Tibial nerve (tissue), 4 donors: Measurements from ENCODE around the gene POMT2. TPM values are rescaled to one million over a fixed set of nuclear protein-coding genes. Genes with fewer than 3 reads are reported as not detected.

Experiments
- DNase-seq, 2 donors: peaks; one replicate each; pipeline ENCODE4 v3.0.0-alpha.2; 2019; ENCODE audit warnings: low spot score in 2 of 2
- H3K27ac ChIP-seq, 4 donors: fragments of 200-600 bp; sonication (generic) in 3 of 4; one replicate each; pipeline ENCODE4 v1.5.1; 2017 to 2019; ENCODE audit warnings: mild to moderate bottlenecking in 1 of 4
- H3K27me3 ChIP-seq, 2 donors: fragments of 200-600 bp; sonication (generic) in 1 of 2; one replicate each; pipeline versions ENCODE4 v1.5.1 to v1.6.0; 2017 to 2019
- H3K36me3 ChIP-seq, 3 donors: fragments of 200-600 bp; sonication (generic); one replicate each; pipeline ENCODE4 v1.5.1; 2018 to 2019
- H3K4me1 ChIP-seq, 4 donors: fragments of 200-600 bp; sonication (generic) in 3 of 4; one replicate each; pipeline ENCODE4 v1.5.1; 2017 to 2019
- H3K4me3 ChIP-seq, 4 donors: fragments of 200-600 bp; sonication (generic) in 3 of 4; one replicate each; pipeline ENCODE4 v1.5.1; 2017 to 2019; ENCODE audit warnings: mild to moderate bottlenecking in 1 of 4, moderate library complexity in 1 of 4
- H3K9me3 ChIP-seq, 4 donors: fragments of 200-600 bp; sonication (generic) in 3 of 4; one replicate each; pipeline ENCODE4 v1.5.1; 2017 to 2019
- EP300 ChIP-seq, 2 donors: sonication (generic); formaldehyde crosslinking; IDR thresholded peaks; one replicate each; pipeline ENCODE4 v1.6.1; 2017; ENCODE audit warnings: antibody characterized with exemption in 2 of 2, mild to moderate bottlenecking in 1 of 2
- POLR2A ChIP-seq, 2 donors: fragments of 450-650 bp; IDR thresholded peaks; one replicate each; pipeline ENCODE4 v1.6.1; 2017; ENCODE audit warnings: antibody characterized with exemption in 2 of 2, mild to moderate bottlenecking in 2 of 2, moderate library complexity in 2 of 2
- WGBS, 2 donors: methylation state at CpG; one replicate each; pipeline ENCODE4 v1.1.5; 2018; 5-methylcytosine and 5-hydroxymethylcytosine counted together
- total RNA-seq, 4 donors: library from RNA; depleted of rRNA; stranded (reverse); fragments of >200 nt; gene quantifications; one replicate each; pipeline ENCODE4 v1.1.0, GENCODE V29; 2016
- TF ChIP-seq, protein P1 (sequence below), 5 experiments: fragments of 200-600 bp in 3 of 5; fragments of 450-650 bp in 2 of 5; sonication (generic) in 3 of 5; IDR thresholded peaks; one replicate each; pipeline ENCODE4 v1.5.1; 2016 to 2019; ENCODE audit warnings: antibody characterized with exemption in 5 of 5, mild to moderate bottlenecking in 3 of 5, moderate library complexity in 2 of 5

POMT2 gene
- total RNA-seq, 4 donors from 2014 or later, result 23.9 to 38.7 (median 28.9) TPM

DNA sequence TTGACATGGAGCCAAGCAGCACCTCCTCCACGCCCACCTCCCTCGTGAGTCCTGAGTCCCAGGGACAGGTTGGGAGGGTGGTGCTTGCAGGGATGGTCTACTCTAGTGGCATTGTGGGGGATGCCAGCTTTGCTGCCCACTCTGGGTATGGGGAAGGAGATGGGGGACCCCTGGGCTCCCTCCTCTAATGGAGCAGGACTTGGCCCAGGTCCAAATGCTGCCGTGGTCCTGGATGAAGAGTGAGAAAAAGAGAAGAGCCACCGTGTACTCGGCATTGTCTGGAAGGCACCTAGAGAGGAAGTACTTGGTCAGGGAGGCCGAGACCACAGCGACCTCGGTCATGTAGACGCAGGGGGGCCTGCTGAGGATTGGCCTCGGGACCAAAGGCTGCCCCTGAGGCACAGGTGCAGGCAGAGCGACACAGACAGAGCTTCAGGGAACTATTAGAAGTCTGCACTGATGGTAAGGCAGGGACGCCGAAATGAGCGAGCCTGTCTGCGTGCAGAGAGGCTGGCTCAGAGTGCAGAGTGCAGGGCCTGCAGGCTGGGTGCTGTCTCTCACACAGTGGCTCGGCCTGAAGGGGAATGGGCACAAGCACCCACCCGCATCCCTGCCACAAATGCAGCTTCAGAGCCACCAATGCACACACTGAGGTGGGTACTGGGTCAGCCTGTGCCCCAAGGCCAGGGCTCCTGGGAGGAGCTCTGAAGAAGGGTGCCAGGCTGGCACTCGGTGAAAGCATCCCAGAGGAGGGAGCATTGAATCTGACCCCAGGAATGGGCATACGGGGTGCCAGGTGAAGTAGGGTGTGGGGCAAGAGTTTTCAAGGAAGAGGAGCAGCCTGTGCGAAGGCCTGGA is 67.1 kb downstream of the POMT2 start:
- H3K27me3 ChIP-seq, result no peaks in the 10 kb centered on the region
- TF ChIP-seq, protein P1, sequence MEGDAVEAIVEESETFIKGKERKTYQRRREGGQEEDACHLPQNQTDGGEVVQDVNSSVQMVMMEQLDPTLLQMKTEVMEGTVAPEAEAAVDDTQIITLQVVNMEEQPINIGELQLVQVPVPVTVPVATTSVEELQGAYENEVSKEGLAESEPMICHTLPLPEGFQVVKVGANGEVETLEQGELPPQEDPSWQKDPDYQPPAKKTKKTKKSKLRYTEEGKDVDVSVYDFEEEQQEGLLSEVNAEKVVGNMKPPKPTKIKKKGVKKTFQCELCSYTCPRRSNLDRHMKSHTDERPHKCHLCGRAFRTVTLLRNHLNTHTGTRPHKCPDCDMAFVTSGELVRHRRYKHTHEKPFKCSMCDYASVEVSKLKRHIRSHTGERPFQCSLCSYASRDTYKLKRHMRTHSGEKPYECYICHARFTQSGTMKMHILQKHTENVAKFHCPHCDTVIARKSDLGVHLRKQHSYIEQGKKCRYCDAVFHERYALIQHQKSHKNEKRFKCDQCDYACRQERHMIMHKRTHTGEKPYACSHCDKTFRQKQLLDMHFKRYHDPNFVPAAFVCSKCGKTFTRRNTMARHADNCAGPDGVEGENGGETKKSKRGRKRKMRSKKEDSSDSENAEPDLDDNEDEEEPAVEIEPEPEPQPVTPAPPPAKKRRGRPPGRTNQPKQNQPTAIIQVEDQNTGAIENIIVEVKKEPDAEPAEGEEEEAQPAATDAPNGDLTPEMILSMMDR (IDR thresholded peaks at IDR 0.05), result no peak
- TF ChIP-seq EP300 (IDR thresholded peaks at IDR 0.05) (no peak), POLR2A (IDR thresholded peaks at IDR 0.05) (no peak)
- 67 to 77% methylated on average over 20 of the region's 20 CpGs for WGBS, 2 donors
- no peaks in the 10 kb centered on the region for H3K9me3 ChIP-seq
- H3K4me3 ChIP-seq, result no peak overlapping the region
- no peak overlapping the region for H3K27ac ChIP-seq
- no peak for DNase-seq
- H3K4me1 ChIP-seq, result no peaks in the 10 kb centered on the region
- H3K36me3 ChIP-seq, result no peaks in the 10 kb centered on the region

DNA sequence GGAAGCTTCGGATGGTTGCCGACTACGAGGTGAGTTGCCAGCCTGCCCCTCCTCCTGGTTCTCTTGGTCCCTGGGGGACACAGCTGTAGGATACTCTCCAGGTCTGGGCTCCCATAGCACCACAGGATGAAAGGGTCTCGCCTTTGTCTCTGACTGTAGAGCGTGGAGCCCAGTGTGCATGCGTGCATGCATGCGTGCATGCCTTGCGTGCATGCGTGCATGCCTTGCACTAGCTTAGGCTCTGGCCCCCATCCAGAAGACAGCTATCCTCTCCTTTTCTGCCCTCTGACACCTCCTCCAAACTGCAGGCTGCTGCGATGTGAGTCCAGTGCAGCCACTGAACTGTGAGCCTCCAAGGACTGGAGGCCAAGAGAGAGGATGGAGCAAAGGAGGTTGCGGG is 68.8 kb downstream of the POMT2 start:
- no peaks in the 10 kb centered on the region for H3K27me3 ChIP-seq
- no peaks in the 10 kb centered on the region for H3K4me1 ChIP-seq
- no peak overlapping the region for H3K27ac ChIP-seq
- no peaks in the 10 kb centered on the region for H3K9me3 ChIP-seq
- TF ChIP-seq POLR2A (IDR thresholded peaks at IDR 0.05) (no peak), EP300 (IDR thresholded peaks at IDR 0.05) (no peak)
- TF ChIP-seq, protein P1 (IDR thresholded peaks at IDR 0.05), result no peak
- WGBS, 2 donors, result 94% methylated on average over 11 of the region's 11 CpGs
- no peaks in the 10 kb centered on the region for H3K36me3 ChIP-seq
- no peak for DNase-seq
- no peak overlapping the region for H3K4me3 ChIP-seq

DNA sequence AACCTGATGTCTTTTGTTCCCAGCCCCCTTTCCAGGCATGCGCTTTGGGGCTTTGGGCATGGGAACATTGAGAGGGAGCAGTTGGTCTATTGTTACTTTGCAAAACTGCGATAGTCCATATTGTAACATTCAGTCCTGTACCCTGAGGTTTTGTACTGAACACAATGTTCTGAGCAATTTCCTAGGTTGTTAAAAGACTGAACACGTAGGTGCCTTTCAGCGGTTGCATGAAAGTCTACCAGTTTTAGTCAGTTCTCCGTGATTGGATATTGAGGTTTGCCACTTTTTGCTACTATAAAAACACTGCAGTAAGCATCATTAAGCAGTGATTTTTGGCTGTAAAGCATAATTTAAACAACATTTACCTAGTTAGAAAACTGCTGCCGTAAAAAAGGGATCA is 69.8 kb downstream of the POMT2 start:
- WGBS, 2 donors, result 77 to 86% methylated on average over 6 of the region's 6 CpGs
- H3K4me3 ChIP-seq, result no peak overlapping the region
- H3K27me3 ChIP-seq, result no peaks in the 10 kb centered on the region
- TF ChIP-seq POLR2A (IDR thresholded peaks at IDR 0.05), result no peak
- TF ChIP-seq, protein P1 (IDR thresholded peaks at IDR 0.05), result no peak
- TF ChIP-seq EP300 (IDR thresholded peaks at IDR 0.05), result no peak
- no peak overlapping the region for H3K27ac ChIP-seq
- no peak for DNase-seq
- H3K9me3 ChIP-seq, result no peaks in the 10 kb centered on the region
- no peaks in the 10 kb centered on the region for H3K36me3 ChIP-seq
- H3K4me1 ChIP-seq, result no peaks in the 10 kb centered on the region

DNA sequence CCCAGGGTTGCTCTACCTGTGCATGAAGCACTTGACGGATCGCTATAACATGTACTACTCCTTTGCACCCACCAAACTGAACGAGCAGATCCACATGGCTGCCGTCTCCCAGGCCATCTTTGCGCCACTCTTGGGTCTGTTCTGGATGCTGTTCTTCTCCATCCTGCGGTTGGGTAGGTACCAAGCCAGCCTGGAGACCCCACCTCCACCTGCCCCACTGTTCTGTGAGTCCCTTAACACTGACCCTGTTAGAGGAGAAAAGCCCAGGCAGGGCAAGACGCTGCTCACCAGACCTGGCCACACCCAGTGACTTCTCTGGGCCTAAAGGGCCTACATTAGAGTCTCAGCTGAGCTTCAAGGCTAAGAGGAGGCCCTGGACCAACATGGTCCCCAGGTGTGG is 71.4 kb downstream of the POMT2 start:
- Histone ChIP-seq H3K36me3 (no peaks in the 10 kb centered on the region), H3K27me3 (no peaks in the 10 kb centered on the region), H3K9me3 (no peaks in the 10 kb centered on the region), H3K4me1 (no peaks in the 10 kb centered on the region), H3K4me3 (no peak overlapping the region), H3K27ac (no peak overlapping the region)
- TF ChIP-seq, protein P1 (IDR thresholded peaks at IDR 0.05), result no peak
- TF ChIP-seq POLR2A (IDR thresholded peaks at IDR 0.05) (no peak), EP300 (IDR thresholded peaks at IDR 0.05) (no peak)
- WGBS, 2 donors, result 91 to 93% methylated on average over 7 of the region's 7 CpGs
- no peak for DNase-seq

DNA sequence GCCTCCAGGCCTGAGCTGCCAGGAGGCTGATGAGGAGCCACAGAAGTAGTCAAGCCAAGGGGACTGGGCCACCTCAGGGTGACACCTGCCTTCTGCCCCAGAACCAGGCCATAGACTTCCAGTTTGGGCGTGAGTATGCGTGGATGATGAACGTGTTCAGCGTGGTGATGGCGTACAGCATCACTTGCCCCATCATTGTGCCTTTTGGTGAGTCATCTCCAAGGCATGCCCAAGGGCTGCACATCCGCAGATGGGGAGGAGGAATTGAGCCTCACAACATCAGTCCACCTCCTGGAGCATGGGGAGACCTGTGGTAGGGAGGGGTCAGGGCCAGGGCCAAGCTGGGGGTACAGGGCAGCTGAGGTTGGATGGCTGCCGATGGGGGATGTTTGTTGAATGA is 72.0 kb downstream of the POMT2 start:
- TF ChIP-seq POLR2A (IDR thresholded peaks at IDR 0.05), result no peak
- no peak for TF ChIP-seq EP300 (IDR thresholded peaks at IDR 0.05)
- TF ChIP-seq, protein P1 (IDR thresholded peaks at IDR 0.05), result no peak
- no peak overlapping the region for H3K4me3 ChIP-seq
- no peaks in the 10 kb centered on the region for H3K36me3 ChIP-seq
- no peak for DNase-seq
- H3K9me3 ChIP-seq, result no peaks in the 10 kb centered on the region
- H3K4me1 ChIP-seq, result no peaks in the 10 kb centered on the region
- no peaks in the 10 kb centered on the region for H3K27me3 ChIP-seq
- no peak overlapping the region for H3K27ac ChIP-seq
- WGBS, 2 donors, result 87 to 93% methylated on average over 7 of the region's 7 CpGs
